VCaP (cell line): ENCODE results near the gene ELMO1.

Experiments used
- H3K27ac ChIP-seq: fragments of 450-650 bp; 2 replicates; pipeline ENCODE4 v1.5.1; 2017
- CTCF ChIP-seq: fragments of 450-650 bp; conservative IDR thresholded peaks from 2 replicates; pipeline ENCODE4 v1.5.1; 2017; ENCODE audit warnings: mild to moderate bottlenecking, moderate library complexity

Gene ELMO1

GRCh38 chr7:36916619-36917018, 532.0 kb downstream of the ELMO1 start:
- H3K27ac ChIP-seq, result no peak overlapping the region
- TF ChIP-seq CTCF, result no peak

- no peak overlapping the region for H3K27ac ChIP-seq
- no peak for TF ChIP-seq CTCF
Measured at GRCh38 chr7:36916116-36916515, 532.5 kb downstream of the ELMO1 start.

DNA sequence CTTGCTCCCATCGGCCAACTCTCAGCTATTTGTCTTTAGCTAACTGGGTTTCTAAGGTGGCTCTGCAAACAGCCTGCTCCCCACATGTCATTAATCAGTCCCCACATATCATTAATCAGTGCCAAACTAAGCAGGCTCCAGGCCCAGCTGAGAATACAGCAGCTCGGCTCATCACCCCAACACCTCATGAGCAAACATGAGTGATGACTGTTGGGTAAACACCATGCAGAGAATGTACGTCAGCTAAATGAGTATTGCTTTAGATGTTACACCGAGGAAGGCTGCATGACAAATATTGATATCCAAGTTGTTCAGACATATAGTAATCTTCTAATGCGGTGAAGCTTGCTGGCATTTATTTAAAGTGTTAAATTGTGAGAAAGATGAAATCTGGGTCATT, 536.9 kb downstream of the ELMO1 start:
- no peak overlapping the region for H3K27ac ChIP-seq
- TF ChIP-seq CTCF, result no peak

GRCh38 chr7:36910859-36911258, 537.8 kb downstream of the ELMO1 start:
- TF ChIP-seq CTCF, result no peak

DNA sequence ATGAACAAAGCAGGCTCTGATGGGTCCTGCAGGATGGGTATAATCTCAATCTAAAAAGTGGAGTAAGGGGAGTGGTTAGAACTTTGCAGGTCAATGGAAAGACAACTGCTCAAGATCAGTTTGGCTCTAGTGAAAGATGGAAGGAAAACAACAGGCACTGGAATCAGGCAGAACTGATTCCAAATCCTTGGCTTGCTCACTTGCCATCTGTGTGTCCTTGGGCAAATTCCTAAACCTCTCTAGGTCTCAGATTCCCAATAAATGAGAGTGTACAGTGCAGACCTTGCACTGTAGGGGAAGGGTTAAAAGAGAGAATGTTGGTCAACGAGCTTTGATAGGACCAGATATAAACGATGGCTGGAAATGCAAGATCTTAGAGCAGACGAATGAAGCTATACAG, 538.3 kb downstream of the ELMO1 start:
- TF ChIP-seq CTCF, result no peak

More at GRCh38 chr7:36910859-36911258, 537.8 kb downstream of the ELMO1 start:
- no peak overlapping the region for H3K27ac ChIP-seq

DNA sequence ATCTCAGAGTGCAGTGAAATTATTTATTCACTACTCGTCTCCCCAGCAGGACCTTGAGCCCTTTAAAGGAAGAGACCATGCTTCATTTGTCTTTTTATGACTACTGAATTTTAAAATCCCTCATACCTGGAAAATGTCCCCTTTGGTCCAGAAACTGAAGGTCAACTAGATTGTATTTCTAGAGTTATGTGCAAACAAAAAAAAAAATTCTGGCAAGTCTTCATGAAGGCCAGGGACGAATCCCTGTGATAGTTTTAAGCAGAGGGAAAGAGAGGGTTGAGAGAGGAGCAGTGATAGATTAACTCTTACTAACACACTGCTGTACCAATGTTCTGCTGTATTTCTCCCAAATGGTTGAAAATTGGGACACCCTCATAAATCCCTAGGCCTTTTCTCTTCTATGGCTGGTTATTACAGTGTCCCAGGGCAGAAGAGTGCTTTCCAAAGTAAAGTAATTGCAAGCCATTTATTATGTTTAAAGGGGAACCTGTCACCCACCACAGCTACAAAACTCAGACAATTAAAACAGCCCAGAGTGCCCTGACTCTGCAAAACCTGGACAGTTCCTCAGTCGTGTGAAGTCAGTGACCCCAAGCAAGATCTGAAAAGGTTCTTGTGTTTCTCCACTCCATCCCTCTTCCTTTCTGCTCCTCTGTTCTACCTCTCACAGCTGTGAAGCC, 541.6 kb downstream of the ELMO1 start:
- H3K27ac ChIP-seq, result no peak overlapping the region
- TF ChIP-seq CTCF, result no peak

More for the DNA sequence above, 538.3 kb downstream of the ELMO1 start:
- no peak overlapping the region for H3K27ac ChIP-seq

DNA sequence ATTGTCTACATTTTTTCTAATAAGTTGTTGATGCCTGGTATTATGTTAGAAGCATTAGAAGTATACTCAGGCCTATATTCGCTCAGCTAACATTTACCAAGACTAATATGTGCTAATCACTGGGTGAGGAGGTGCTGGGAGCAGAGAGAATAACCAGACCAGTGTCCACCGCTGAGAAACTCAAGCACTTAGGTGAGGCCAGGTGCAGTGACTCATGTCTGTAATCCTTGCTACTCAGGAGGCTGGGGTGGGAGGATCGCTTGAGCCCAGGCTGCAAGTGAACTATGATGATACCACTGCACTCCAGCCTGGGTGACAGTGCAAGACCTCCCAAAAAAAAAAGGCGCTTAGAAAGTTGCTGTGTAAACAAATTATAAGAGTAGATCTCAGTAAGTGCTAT, 542.2 kb downstream of the ELMO1 start:
- H3K27ac ChIP-seq, result no peak overlapping the region
- no peak for TF ChIP-seq CTCF
